SK-N-SH treated with all-trans-retinoic acid at 6 μM for 48 hours (cell line): ENCODE data around the gene PTPRG.
A peak's percentile ranks its signal among the peaks of the same experiment; 100 is the strongest.

ENCODE experiments used
- ATAC-seq: fragments of 200-7000 bp; cut with Tn5 transposase; 3 replicates; pipeline ENCODE4 v1.9.1; 2020; ENCODE audit warnings: mild to moderate bottlenecking, moderate library complexity
- ARNTL ChIP-seq: fragments of 450-650 bp; formaldehyde crosslinking; IDR thresholded peaks from 2 replicates; pipeline ENCODE4 v1.5.0; 2020; ENCODE audit warnings: low read depth, mild to moderate bottlenecking, moderate library complexity, borderline replicate concordance
- CREB5 ChIP-seq: fragments of 250-450 bp; sonication (Bioruptor Pico); IDR thresholded peaks from 2 replicates; pipeline ENCODE4 v1.5.1; 2020; ENCODE audit warnings: low read depth, mild to moderate bottlenecking, moderate library complexity
- CSDC2 ChIP-seq: fragments of 250-450 bp; sonication (Bioruptor Pico); IDR thresholded peaks from 2 replicates; pipeline ENCODE4 v1.5.0; 2020; ENCODE audit warnings: mild to moderate bottlenecking, moderate library complexity
- CSRNP3 ChIP-seq: fragments of 250-450 bp; sonication (Bioruptor Pico); IDR thresholded peaks from 2 replicates; pipeline ENCODE4 v1.5.1; 2021; ENCODE audit warnings: mild to moderate bottlenecking, moderate library complexity
- ESRRG ChIP-seq: fragments of 250-450 bp; sonication (Bioruptor Pico); IDR thresholded peaks from 2 replicates; pipeline ENCODE4 v1.6.1; 2021; ENCODE audit warnings: mild to moderate bottlenecking
- GLIS3 ChIP-seq: fragments of 250-450 bp; sonication (Bioruptor Pico); IDR thresholded peaks from 2 replicates; pipeline ENCODE4 v1.5.0; 2020; ENCODE audit warnings: mild to moderate bottlenecking, moderate library complexity
- OSR1 ChIP-seq: fragments of 250-450 bp; sonication (Bioruptor Pico); IDR thresholded peaks from 2 replicates; pipeline ENCODE4 v1.8.0; 2022; ENCODE audit warnings: moderate library complexity, mild to moderate bottlenecking, inconsistent platforms
- PATZ1 ChIP-seq: fragments of 250-450 bp; sonication (Bioruptor Pico); IDR thresholded peaks from 2 replicates; pipeline ENCODE4 v1.8.0; 2020; ENCODE audit warnings: mild to moderate bottlenecking, moderate library complexity, borderline replicate concordance
- PPARA ChIP-seq: fragments of 250-450 bp; sonication (Bioruptor Pico); IDR thresholded peaks from 2 replicates; pipeline ENCODE4 v1.5.0; 2020; ENCODE audit warnings: mild to moderate bottlenecking, borderline replicate concordance
- SNAI2 ChIP-seq: fragments of 250-450 bp; sonication (Bioruptor Pico); IDR thresholded peaks from 2 replicates; pipeline ENCODE4 v1.5.0; 2020; ENCODE audit warnings: mild to moderate bottlenecking, moderate library complexity
- TCF4 ChIP-seq: fragments of 250-450 bp; sonication (Bioruptor Pico); IDR thresholded peaks from 2 replicates; pipeline ENCODE4 v1.8.0; 2021; ENCODE audit warnings: mild to moderate bottlenecking, moderate library complexity, borderline replicate concordance
- TOX ChIP-seq: fragments of 250-450 bp; sonication (Bioruptor Pico); IDR thresholded peaks from 2 replicates; pipeline ENCODE4 v1.8.0; 2021; ENCODE audit warnings: mild to moderate bottlenecking, moderate library complexity, borderline replicate concordance
- TSHZ2 ChIP-seq: fragments of 250-450 bp; sonication (Bioruptor Pico); IDR thresholded peaks from 2 replicates; pipeline ENCODE4 v1.5.0; 2020; ENCODE audit warnings: mild to moderate bottlenecking, moderate library complexity
- ZC3H10 ChIP-seq: fragments of 250-450 bp; sonication (Bioruptor Pico); IDR thresholded peaks from 2 replicates; pipeline ENCODE4 v1.5.1; 2021; ENCODE audit warnings: mild to moderate bottlenecking, moderate library complexity
- ZFP3 ChIP-seq: fragments of 250-450 bp; sonication (Bioruptor Pico); IDR thresholded peaks from 2 replicates; pipeline ENCODE4 v1.5.0; 2020; ENCODE audit warnings: mild to moderate bottlenecking, moderate library complexity
- ZNF565 ChIP-seq: fragments of 450-650 bp; formaldehyde crosslinking; conservative IDR thresholded peaks from 2 replicates; pipeline ENCODE4 v1.5.0; 2020; ENCODE audit warnings: low read depth, mild to moderate bottlenecking, moderate library complexity
- ZNF70 ChIP-seq: fragments of 450-650 bp; formaldehyde crosslinking; IDR thresholded peaks from 2 replicates; pipeline ENCODE4 v1.5.0; 2020; ENCODE audit warnings: mild to moderate bottlenecking, moderate library complexity

Gene PTPRG

GRCh38 chr3:61561374-61562041, at the start of gene PTPRG:
TSS of gene PTPRG (plus strand) at chr3:61561571. CDS start at chr3:61562288, 717 bp downstream.
- TF ChIP-seq TSHZ2, result peak; percentile 73
- peak; percentile 49; the same call in 1 of the 2 replicates for TF ChIP-seq ZFP3 (CRISPR knock-in tag)
- peak; percentile 88; the same call in 1 of the 2 replicates for TF ChIP-seq SNAI2 (CRISPR knock-in tag)
- TF ChIP-seq GLIS3, result no peak
- no peak for TF ChIP-seq ZNF565
- TF ChIP-seq CSDC2 (CRISPR knock-in tag), result peak; percentile 69; the same call in 1 of the 2 replicates
- TF ChIP-seq OSR1 (CRISPR knock-in tag), result no peak
- ATAC-seq, result peak; percentile 57

GRCh38 chr3:61518590-61518989, 42.8 kb upstream of the PTPRG start:
- no peak for ATAC-seq
- TF ChIP-seq ZNF565, result no peak
- TF ChIP-seq TSHZ2, result no peak
- TF ChIP-seq PPARA (CRISPR knock-in tag), result no peak
- TF ChIP-seq TOX (CRISPR knock-in tag), result no peak
- no peak for TF ChIP-seq SNAI2 (CRISPR knock-in tag)
- no peak for TF ChIP-seq PATZ1 (CRISPR knock-in tag)
- TF ChIP-seq CSRNP3 (CRISPR knock-in tag), result no peak
- TF ChIP-seq ZC3H10 (CRISPR knock-in tag), result no peak
- no peak for TF ChIP-seq CREB5 (CRISPR knock-in tag)
- TF ChIP-seq TCF4, result no peak
- TF ChIP-seq ARNTL, result no peak

GRCh38 chr3:61520966-61521628, 40.3 kb upstream of the PTPRG start:
- no peak for ATAC-seq
- TF ChIP-seq PATZ1 (CRISPR knock-in tag) (no peak), CREB5 (CRISPR knock-in tag) (no peak), GLIS3 (no peak), ESRRG (no peak), ZNF70 (CRISPR knock-in tag) (no peak), CSRNP3 (CRISPR knock-in tag) (no peak), ZC3H10 (CRISPR knock-in tag) (no peak), SNAI2 (CRISPR knock-in tag) (no peak)
